Measurements from ENCODE around the gene ZNF324B.

ZNF324B gene

GRCh38 chr19:58428617-58429016 is 22.8 kb upstream of the ZNF324B start:
- no peak overlapping the region for H2AFZ ChIP-seq (ENCODE audit: low read depth, low read length)
- no peaks in the 10 kb centered on the region for H3K4me1 ChIP-seq (ENCODE audit: insufficient read depth, low read length)
- no peak overlapping the region for H3K4me2 ChIP-seq (ENCODE audit: insufficient read depth, low read length)
- no peaks in the 10 kb centered on the region for H3K9me3 ChIP-seq (ENCODE audit: insufficient read depth, low read length, severe bottlenecking)
- H3K27ac ChIP-seq (ENCODE audit: low read length): no peak overlapping the region
- no peak for DNase-seq
- H3K4me3 ChIP-seq (ENCODE audit: low read depth in 1 of 2, low read length in 2 of 2): no peak overlapping the region
- TF ChIP-seq CTCF (IDR thresholded peaks at IDR 0.05; ENCODE audit: borderline replicate concordance, extremely low read depth, low read length, poor library complexity, severe bottlenecking) (no peak), EZH2 (IDR thresholded peaks at IDR 0.05; ENCODE audit: borderline replicate concordance, low read depth, low read length, severe bottlenecking) (no peak)
- ATAC-seq (ENCODE audit: insufficient read depth, low read depth): no peak
- no peaks in the 10 kb centered on the region for H3K79me2 ChIP-seq (ENCODE audit: insufficient read depth, low read length)
- no peaks in the 10 kb centered on the region for H3K36me3 ChIP-seq (ENCODE audit: insufficient read depth, low read length)
- no peaks in the 10 kb centered on the region for H3K27me3 ChIP-seq (ENCODE audit: insufficient read depth, low read length, poor library complexity)
- H3K9ac ChIP-seq (ENCODE audit: low read depth, low read length): no peak overlapping the region
- no peaks in the 10 kb centered on the region for H4K20me1 ChIP-seq (ENCODE audit: insufficient read depth, low read length)

GRCh38 chr19:58429745-58430144 is 21.7 kb upstream of the ZNF324B start:
- DNase-seq (no peak), ATAC-seq (ENCODE audit: insufficient read depth, low read depth) (no peak)
- H3K9me3 ChIP-seq (ENCODE audit: insufficient read depth, low read length, severe bottlenecking): no peaks in the 10 kb centered on the region
- H3K4me3 ChIP-seq (ENCODE audit: low read depth in 1 of 2, low read length in 2 of 2): no peak overlapping the region
- no peaks in the 10 kb centered on the region for H4K20me1 ChIP-seq (ENCODE audit: insufficient read depth, low read length)
- H3K79me2 ChIP-seq (ENCODE audit: insufficient read depth, low read length): no peaks in the 10 kb centered on the region
- H3K9ac ChIP-seq (ENCODE audit: low read depth, low read length): no peak overlapping the region
- H3K27me3 ChIP-seq (ENCODE audit: insufficient read depth, low read length, poor library complexity): no peaks in the 10 kb centered on the region
- no peak overlapping the region for H2AFZ ChIP-seq (ENCODE audit: low read depth, low read length)
- no peaks in the 10 kb centered on the region for H3K4me1 ChIP-seq (ENCODE audit: insufficient read depth, low read length)
- TF ChIP-seq EZH2 (IDR thresholded peaks at IDR 0.05; ENCODE audit: borderline replicate concordance, low read depth, low read length, severe bottlenecking): no peak
- no peak for TF ChIP-seq CTCF (IDR thresholded peaks at IDR 0.05; ENCODE audit: borderline replicate concordance, extremely low read depth, low read length, poor library complexity, severe bottlenecking)
- H3K4me2 ChIP-seq (ENCODE audit: insufficient read depth, low read length): no peak overlapping the region
- no peak overlapping the region for H3K27ac ChIP-seq (ENCODE audit: low read length)
- H3K36me3 ChIP-seq (ENCODE audit: insufficient read depth, low read length): no peaks in the 10 kb centered on the region

GRCh38 chr19:58434217-58434616 is 17.2 kb upstream of the ZNF324B start:
- Histone ChIP-seq H3K9me3 (ENCODE audit: insufficient read depth, low read length, severe bottlenecking) (no peaks in the 10 kb centered on the region), H3K9ac (ENCODE audit: low read depth, low read length) (no peak overlapping the region), H3K4me1 (ENCODE audit: insufficient read depth, low read length) (no peaks in the 10 kb centered on the region), H4K20me1 (ENCODE audit: insufficient read depth, low read length) (no peaks in the 10 kb centered on the region), H3K79me2 (ENCODE audit: insufficient read depth, low read length) (no peaks in the 10 kb centered on the region), H3K4me3 (ENCODE audit: low read depth in 1 of 2, low read length in 2 of 2) (no peak overlapping the region), H2AFZ (ENCODE audit: low read depth, low read length) (no peak overlapping the region), H3K27me3 (ENCODE audit: insufficient read depth, low read length, poor library complexity) (no peaks in the 10 kb centered on the region), H3K27ac (ENCODE audit: low read length) (no peak overlapping the region), H3K4me2 (ENCODE audit: insufficient read depth, low read length) (no peak overlapping the region), H3K36me3 (ENCODE audit: insufficient read depth, low read length) (no peaks in the 10 kb centered on the region)
- no peak for TF ChIP-seq CTCF (IDR thresholded peaks at IDR 0.05; ENCODE audit: borderline replicate concordance, extremely low read depth, low read length, poor library complexity, severe bottlenecking)
- no peak for TF ChIP-seq EZH2 (IDR thresholded peaks at IDR 0.05; ENCODE audit: borderline replicate concordance, low read depth, low read length, severe bottlenecking)
- ATAC-seq (ENCODE audit: insufficient read depth, low read depth) (no peak), DNase-seq (no peak)

Measured in DND-41 (cell line).